H54 (cell line): ENCODE data around the gene SMYD3.

ENCODE experiments used
- DNase-seq: peaks from one replicate; pipeline ENCODE4 v3.0.0; 2011; ENCODE audit warnings: low spot score, mixed read lengths; ENCODE audit not compliant: insufficient read length
- FAIRE-seq: peaks from 3 replicates; lab custom pipeline; 2011; peaks lifted over from hg19 to GRCh38; lab: Jason Lieb, UNC
- POLR2A ChIP-seq: IDR thresholded peaks from 2 replicates; pipeline ENCODE4 v1.6.1; 2011; ENCODE audit warnings: low read depth, mild to moderate bottlenecking, low read length

SMYD3 gene

GRCh38 chr1:245771511-245772281 is 735.4 kb downstream of the SMYD3 start:
- FAIRE-seq (peak; percentile 23), DNase-seq (peak; percentile 13)
- no peak for TF ChIP-seq POLR2A

- DNase-seq (no peak), FAIRE-seq (no peak)
- TF ChIP-seq POLR2A: no peak
Measured at GRCh38 chr1:245770156-245770555, 736.9 kb downstream of the SMYD3 start.

- no peak for DNase-seq
- no peak for TF ChIP-seq POLR2A
- no peak for FAIRE-seq
Measured at GRCh38 chr1:245768596-245768995, 738.5 kb downstream of the SMYD3 start.

- FAIRE-seq (no peak), DNase-seq (no peak)
- TF ChIP-seq POLR2A: no peak
Measured at GRCh38 chr1:245765230-245766000, 741.7 kb downstream of the SMYD3 start.

GRCh38 chr1:245763873-245764331 is 743.2 kb downstream of the SMYD3 start:
- FAIRE-seq (no peak), DNase-seq (no peak)
- no peak for TF ChIP-seq POLR2A

GRCh38 chr1:245762396-245762910 is 744.6 kb downstream of the SMYD3 start:
- DNase-seq: no peak
- TF ChIP-seq POLR2A: no peak
- no peak for FAIRE-seq

GRCh38 chr1:245760301-245760700 is 746.8 kb downstream of the SMYD3 start:
- no peak for DNase-seq
- FAIRE-seq: no peak

GRCh38 chr1:245754463-245754961 is 752.6 kb downstream of the SMYD3 start:
- DNase-seq (no peak), FAIRE-seq (no peak)
- TF ChIP-seq POLR2A: no peak

More at GRCh38 chr1:245760301-245760700, 746.8 kb downstream of the SMYD3 start:
- no peak for TF ChIP-seq POLR2A

GRCh38 chr1:245753807-245754206 is 753.3 kb downstream of the SMYD3 start:
- FAIRE-seq: no peak
- no peak for TF ChIP-seq POLR2A
- no peak for DNase-seq

- FAIRE-seq: no peak
- no peak for DNase-seq
- TF ChIP-seq POLR2A: no peak
Measured at GRCh38 chr1:245752561-245752960, 754.5 kb downstream of the SMYD3 start.

- no peak for TF ChIP-seq POLR2A
- DNase-seq (no peak), FAIRE-seq (no peak)
Measured at GRCh38 chr1:245751726-245752470, 755.2 kb downstream of the SMYD3 start.

- no peak for DNase-seq
- no peak for FAIRE-seq
- TF ChIP-seq POLR2A: no peak
Measured at GRCh38 chr1:245751116-245751515, 756.0 kb downstream of the SMYD3 start.

GRCh38 chr1:245750261-245750660 is 756.8 kb downstream of the SMYD3 start:
- FAIRE-seq (no peak), DNase-seq (no peak)
- TF ChIP-seq POLR2A: no peak
